Astrocyte (in vitro differentiated cells and primary cell): Measurements from ENCODE around the gene SPACA7. TPM values are rescaled to one million over a fixed set of nuclear protein-coding genes. Genes with fewer than 3 reads are reported as not detected.

ENCODE experiments used
- DNase-seq: peaks from one replicate; pipeline ENCODE4 v3.0.0-alpha.2; 2010; ENCODE audit warnings: low read depth
- FAIRE-seq: peaks from 2 replicates; lab custom pipeline; 2011; peaks lifted over from hg19 to GRCh38; lab: Jason Lieb, UNC
- H2AFZ ChIP-seq: 2 replicates; pipeline ENCODE4 v1.6.0; 2012; ENCODE audit warnings: low read depth, low read length, inconsistent platforms
- H3K27ac ChIP-seq: 2 replicates; pipeline ENCODE4 v1.5.1; 2011; ENCODE audit warnings: low read depth, low read length, inconsistent platforms
- H3K27me3 ChIP-seq: 2 replicates; pipeline ENCODE4 v1.6.0; 2011; ENCODE audit warnings: low read length, inconsistent platforms; ENCODE audit not compliant: insufficient read depth
- H3K36me3 ChIP-seq: 2 replicates; pipeline ENCODE4 v1.5.1; 2011; ENCODE audit warnings: low read length, inconsistent platforms; ENCODE audit not compliant: insufficient read depth
- H3K4me1 ChIP-seq: 2 replicates; pipeline ENCODE4 v1.5.1; 2011; ENCODE audit warnings: low read length, inconsistent platforms; ENCODE audit not compliant: insufficient read depth
- H3K4me2 ChIP-seq: 2 replicates; pipeline ENCODE4 v1.6.0; 2012; ENCODE audit warnings: low read length, inconsistent platforms
- H3K4me3 ChIP-seq: 2 replicates; pipeline ENCODE4 v1.5.1; 2011; ENCODE audit warnings: low read depth, mild to moderate bottlenecking, low read length, inconsistent platforms; ENCODE audit not compliant: insufficient read depth
- H3K79me2 ChIP-seq: 2 replicates; pipeline ENCODE4 v1.6.0; 2012; ENCODE audit warnings: mild to moderate bottlenecking, low read length, inconsistent platforms; ENCODE audit not compliant: insufficient read depth
- H3K9ac ChIP-seq: 2 replicates; pipeline ENCODE4 v1.6.0; 2012; ENCODE audit warnings: mild to moderate bottlenecking, low read length, inconsistent platforms
- H3K9me3 ChIP-seq: 2 replicates; pipeline ENCODE4 v1.5.1; 2012; ENCODE audit warnings: low read depth, mild to moderate bottlenecking, low read length, inconsistent platforms; ENCODE audit not compliant: insufficient read depth
- H4K20me1 ChIP-seq: 2 replicates; pipeline ENCODE4 v1.6.0; 2012; ENCODE audit warnings: low read length, inconsistent platforms; ENCODE audit not compliant: insufficient read depth
- H3K27ac Mint-ChIP-seq: one replicate; pipeline ENCODE4 v1.8.0; 2021; ENCODE audit warnings: mild to moderate bottlenecking, mixed read lengths; ENCODE audit not compliant: unreplicated experiment
- H3K27me3 Mint-ChIP-seq: one replicate; pipeline ENCODE4 v1.8.0; 2021; ENCODE audit warnings: low read depth, mixed read lengths; ENCODE audit not compliant: unreplicated experiment
- H3K36me3 Mint-ChIP-seq: one replicate; pipeline ENCODE4 v1.8.0; 2021; ENCODE audit warnings: low read depth, mixed read lengths; ENCODE audit not compliant: unreplicated experiment
- H3K4me1 Mint-ChIP-seq: one replicate; pipeline ENCODE4 v1.8.0; 2021; ENCODE audit warnings: low read depth, mixed read lengths; ENCODE audit not compliant: unreplicated experiment
- H3K4me3 Mint-ChIP-seq: one replicate; pipeline ENCODE4 v1.8.0; 2021; ENCODE audit warnings: mild to moderate bottlenecking, moderate library complexity, mixed read lengths; ENCODE audit not compliant: unreplicated experiment
- H3K9me3 Mint-ChIP-seq: one replicate; pipeline ENCODE4 v1.8.0; 2021; ENCODE audit warnings: mild to moderate bottlenecking, mixed read lengths; ENCODE audit not compliant: unreplicated experiment
- EZH2 ChIP-seq: IDR thresholded peaks from 2 replicates; pipeline ENCODE4 v1.6.1; 2012; ENCODE audit warnings: mild to moderate bottlenecking, low read length, inconsistent platforms; ENCODE audit not compliant: insufficient read depth
- total RNA-seq: library from RNA; stranded (reverse); gene quantifications from 2 replicates; pipeline ENCODE4 v1.2.1, GENCODE V29; 2021
- TF ChIP-seq, protein P1 (sequence below): IDR thresholded peaks from 2 replicates; pipeline ENCODE4 v1.5.1; 2011; ENCODE audit warnings: low read depth, mild to moderate bottlenecking, inconsistent platforms, low read length, moderate library complexity; ENCODE audit not compliant: insufficient read depth

The SPACA7 gene
- total RNA-seq, 1 donor from 2014 or later: not detected

DNA sequence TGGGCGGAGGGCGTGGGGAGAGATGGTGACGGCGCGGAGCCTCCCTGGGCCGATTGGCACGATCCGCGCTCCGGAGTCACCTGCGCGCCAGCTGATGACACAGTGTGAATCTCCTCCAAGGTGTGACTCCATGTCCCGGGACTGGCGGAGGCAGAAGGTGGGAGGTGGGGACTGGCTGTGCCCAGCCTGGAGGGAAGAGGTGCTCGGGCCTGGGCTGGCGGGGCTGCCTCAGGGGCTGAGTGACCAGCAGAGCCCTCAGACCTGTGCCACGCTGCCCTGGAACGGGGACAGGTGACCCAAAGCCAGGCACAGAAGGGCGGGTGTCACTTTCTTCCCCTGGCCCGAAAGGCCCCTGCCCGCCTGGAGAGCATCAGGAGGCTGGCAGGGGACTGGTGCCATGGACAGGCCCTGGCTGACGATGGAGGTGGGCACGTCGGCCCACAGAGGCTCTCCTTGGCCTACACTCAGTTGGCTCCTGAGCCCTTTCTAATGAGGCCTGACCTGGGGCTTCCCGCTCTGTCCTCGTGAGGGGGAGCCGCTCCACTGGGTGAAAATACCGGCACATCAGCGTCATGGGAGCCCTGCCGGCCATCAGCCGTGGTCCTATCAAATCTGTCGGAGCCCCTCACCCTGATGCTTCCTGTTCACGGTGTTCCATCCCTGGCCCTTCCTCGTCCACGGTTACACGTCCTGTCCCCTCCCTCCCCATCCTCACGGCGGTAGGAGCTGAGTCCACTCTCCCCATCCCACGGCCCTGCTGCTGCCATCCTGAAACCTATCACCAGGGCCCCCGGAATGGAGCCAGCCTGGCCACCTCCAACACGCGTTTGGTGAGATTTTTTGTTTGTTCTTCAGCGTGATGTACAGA lies 75.6 kb downstream of the SPACA7 start:
- no peaks in the 10 kb centered on the region for H3K4me1 ChIP-seq
- no peak overlapping the region for H3K27ac ChIP-seq
- DNase-seq: no peak
- no peak overlapping the region for H3K4me3 ChIP-seq
- no peak overlapping the region for H3K4me2 ChIP-seq
- no peak overlapping the region for H3K9ac ChIP-seq
- TF ChIP-seq, protein P1, sequence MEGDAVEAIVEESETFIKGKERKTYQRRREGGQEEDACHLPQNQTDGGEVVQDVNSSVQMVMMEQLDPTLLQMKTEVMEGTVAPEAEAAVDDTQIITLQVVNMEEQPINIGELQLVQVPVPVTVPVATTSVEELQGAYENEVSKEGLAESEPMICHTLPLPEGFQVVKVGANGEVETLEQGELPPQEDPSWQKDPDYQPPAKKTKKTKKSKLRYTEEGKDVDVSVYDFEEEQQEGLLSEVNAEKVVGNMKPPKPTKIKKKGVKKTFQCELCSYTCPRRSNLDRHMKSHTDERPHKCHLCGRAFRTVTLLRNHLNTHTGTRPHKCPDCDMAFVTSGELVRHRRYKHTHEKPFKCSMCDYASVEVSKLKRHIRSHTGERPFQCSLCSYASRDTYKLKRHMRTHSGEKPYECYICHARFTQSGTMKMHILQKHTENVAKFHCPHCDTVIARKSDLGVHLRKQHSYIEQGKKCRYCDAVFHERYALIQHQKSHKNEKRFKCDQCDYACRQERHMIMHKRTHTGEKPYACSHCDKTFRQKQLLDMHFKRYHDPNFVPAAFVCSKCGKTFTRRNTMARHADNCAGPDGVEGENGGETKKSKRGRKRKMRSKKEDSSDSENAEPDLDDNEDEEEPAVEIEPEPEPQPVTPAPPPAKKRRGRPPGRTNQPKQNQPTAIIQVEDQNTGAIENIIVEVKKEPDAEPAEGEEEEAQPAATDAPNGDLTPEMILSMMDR: no peak
- TF ChIP-seq EZH2: no peak
- no peak overlapping the region for H3K27ac Mint-ChIP-seq
- H3K9me3 Mint-ChIP-seq: peaks cover 8% of the 10 kb centered on the region
- H3K36me3 Mint-ChIP-seq: no peaks in the 10 kb centered on the region
- no peaks in the 10 kb centered on the region for H3K79me2 ChIP-seq
- H2AFZ ChIP-seq: no peak overlapping the region
- no peak for FAIRE-seq
- no peaks in the 10 kb centered on the region for H3K27me3 ChIP-seq
- H3K36me3 ChIP-seq: no peaks in the 10 kb centered on the region
- no peaks in the 10 kb centered on the region for H4K20me1 ChIP-seq
- H3K4me3 Mint-ChIP-seq: no peak overlapping the region
- peaks cover 57% of the 10 kb centered on the region for H3K27me3 Mint-ChIP-seq
- peaks cover 3% of the 10 kb centered on the region for H3K9me3 ChIP-seq
- no peaks in the 10 kb centered on the region for H3K4me1 Mint-ChIP-seq

DNA sequence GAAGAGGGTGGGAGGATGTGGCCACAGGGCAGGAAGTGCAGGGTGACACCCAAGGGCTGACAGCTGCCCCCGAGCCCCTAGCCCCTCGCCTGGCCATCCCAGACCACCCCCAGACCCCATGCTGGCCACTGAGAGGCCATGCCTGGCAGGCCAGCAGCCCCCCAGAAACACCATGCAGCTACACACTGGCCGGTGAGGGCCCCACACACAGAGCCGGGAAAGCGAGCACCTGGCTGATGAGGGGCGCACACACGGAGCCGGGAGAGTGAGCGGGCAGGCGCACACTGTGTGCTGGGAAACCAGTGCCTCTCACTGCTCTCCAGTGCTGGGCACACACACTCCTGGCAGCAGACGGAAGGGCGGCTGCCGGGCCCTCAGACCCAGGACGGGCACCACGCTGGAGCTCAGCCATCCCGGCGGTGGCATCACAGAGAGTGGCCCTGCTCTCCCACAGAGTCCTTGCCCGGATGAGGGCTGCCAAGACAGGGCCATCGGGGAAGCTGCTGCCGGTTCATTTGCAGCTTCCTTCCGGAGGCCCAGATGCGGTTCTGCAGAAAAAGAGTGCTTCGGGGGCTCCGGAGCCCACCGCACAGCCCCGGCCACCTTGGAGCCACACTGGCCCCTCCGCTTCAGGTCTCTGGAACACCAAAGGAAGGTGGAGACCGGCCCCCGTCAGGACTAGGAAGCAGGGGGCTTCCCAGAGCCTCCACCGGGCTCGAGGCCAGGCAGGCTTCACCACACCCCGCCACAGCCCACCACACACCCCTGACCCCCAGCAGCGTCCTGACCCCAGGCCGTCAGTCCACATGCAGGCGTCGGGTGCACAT lies 76.4 kb downstream of the SPACA7 start:
- no peak overlapping the region for H3K4me2 ChIP-seq
- no peaks in the 10 kb centered on the region for H3K36me3 ChIP-seq
- no peak overlapping the region for H3K9ac ChIP-seq
- Mint-ChIP-seq H3K9me3 (peaks cover 6% of the 10 kb centered on the region), H3K4me3 (no peak overlapping the region), H3K27me3 (peaks cover 51% of the 10 kb centered on the region), H3K27ac (no peak overlapping the region), H3K36me3 (no peaks in the 10 kb centered on the region), H3K4me1 (no peaks in the 10 kb centered on the region)
- H3K27ac ChIP-seq: no peak overlapping the region
- H3K79me2 ChIP-seq: no peaks in the 10 kb centered on the region
- H3K9me3 ChIP-seq: peaks cover 3% of the 10 kb centered on the region
- H3K27me3 ChIP-seq: no peaks in the 10 kb centered on the region
- H3K4me1 ChIP-seq: no peaks in the 10 kb centered on the region
- no peak for DNase-seq
- FAIRE-seq: no peak
- no peak overlapping the region for H3K4me3 ChIP-seq
- no peaks in the 10 kb centered on the region for H4K20me1 ChIP-seq
- H2AFZ ChIP-seq: no peak overlapping the region
- TF ChIP-seq EZH2: no peak
- TF ChIP-seq, protein P1: no peak
